ENCODE measurements around the gene RFPL3.

DNA sequence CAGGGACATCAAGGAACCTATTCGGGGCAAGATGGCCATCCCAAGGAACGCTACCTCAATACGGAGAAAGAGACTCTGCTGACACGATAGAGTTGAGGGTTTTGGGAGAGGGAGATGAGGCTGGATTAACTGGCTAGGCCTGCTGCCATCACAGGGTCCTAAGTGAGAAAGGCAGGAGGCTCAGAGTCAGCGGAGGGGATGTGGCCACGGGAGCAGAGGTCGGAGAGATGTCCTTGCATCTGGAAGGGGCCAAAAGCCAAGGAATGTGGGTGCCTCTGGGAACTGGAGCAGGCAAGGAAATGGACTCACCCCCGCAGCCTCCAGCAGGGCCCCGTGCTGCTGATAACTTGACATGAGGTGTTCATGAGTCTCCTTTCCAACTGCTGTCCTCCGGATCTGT, 31.0 kb upstream of the RFPL3 start:
- TF ChIP-seq POLR2A (IDR thresholded peaks at IDR 0.05) (no peak), POLR2AphosphoS5 (IDR thresholded peaks at IDR 0.05) (no peak)
- TF ChIP-seq, protein P1, sequence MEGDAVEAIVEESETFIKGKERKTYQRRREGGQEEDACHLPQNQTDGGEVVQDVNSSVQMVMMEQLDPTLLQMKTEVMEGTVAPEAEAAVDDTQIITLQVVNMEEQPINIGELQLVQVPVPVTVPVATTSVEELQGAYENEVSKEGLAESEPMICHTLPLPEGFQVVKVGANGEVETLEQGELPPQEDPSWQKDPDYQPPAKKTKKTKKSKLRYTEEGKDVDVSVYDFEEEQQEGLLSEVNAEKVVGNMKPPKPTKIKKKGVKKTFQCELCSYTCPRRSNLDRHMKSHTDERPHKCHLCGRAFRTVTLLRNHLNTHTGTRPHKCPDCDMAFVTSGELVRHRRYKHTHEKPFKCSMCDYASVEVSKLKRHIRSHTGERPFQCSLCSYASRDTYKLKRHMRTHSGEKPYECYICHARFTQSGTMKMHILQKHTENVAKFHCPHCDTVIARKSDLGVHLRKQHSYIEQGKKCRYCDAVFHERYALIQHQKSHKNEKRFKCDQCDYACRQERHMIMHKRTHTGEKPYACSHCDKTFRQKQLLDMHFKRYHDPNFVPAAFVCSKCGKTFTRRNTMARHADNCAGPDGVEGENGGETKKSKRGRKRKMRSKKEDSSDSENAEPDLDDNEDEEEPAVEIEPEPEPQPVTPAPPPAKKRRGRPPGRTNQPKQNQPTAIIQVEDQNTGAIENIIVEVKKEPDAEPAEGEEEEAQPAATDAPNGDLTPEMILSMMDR (IDR thresholded peaks at IDR 0.05) = no peak
